Spleen (tissue), 7 donors: ENCODE measurements around the gene LSM14A.

Experiments
- CTCF ChIP-seq, 11 experiments: fragments of 200-600 bp in 7 of 11; fragments of 450-650 bp in 4 of 11; sonication (generic) in 4 of 11; IDR thresholded peaks in 8 of 11; conservative IDR thresholded peaks in 3 of 11; 1 replicate in 7 of 11; 2 replicates in 4 of 11; pipeline versions ENCODE4 v1.4.0 to v1.8.0; 2016 to 2021; ENCODE audit warnings: antibody characterized with exemption in 11 of 11, inconsistent platforms in 4 of 11, mild to moderate bottlenecking in 1 of 11
- POLR2A ChIP-seq, 3 donors: fragments of 450-650 bp; IDR thresholded peaks; one replicate each; pipeline ENCODE4 v1.5.1; 2017; ENCODE audit warnings: antibody characterized with exemption in 3 of 3, mild to moderate bottlenecking in 1 of 3
- donor health status: DM: no; HTN: no; CAD: no; lungs with moderate emphysema.
- donor health status: DM: no; HTN: no; CAD: no.
- donor health status: DM: no; HTN: no; CAD: no.

DNA sequence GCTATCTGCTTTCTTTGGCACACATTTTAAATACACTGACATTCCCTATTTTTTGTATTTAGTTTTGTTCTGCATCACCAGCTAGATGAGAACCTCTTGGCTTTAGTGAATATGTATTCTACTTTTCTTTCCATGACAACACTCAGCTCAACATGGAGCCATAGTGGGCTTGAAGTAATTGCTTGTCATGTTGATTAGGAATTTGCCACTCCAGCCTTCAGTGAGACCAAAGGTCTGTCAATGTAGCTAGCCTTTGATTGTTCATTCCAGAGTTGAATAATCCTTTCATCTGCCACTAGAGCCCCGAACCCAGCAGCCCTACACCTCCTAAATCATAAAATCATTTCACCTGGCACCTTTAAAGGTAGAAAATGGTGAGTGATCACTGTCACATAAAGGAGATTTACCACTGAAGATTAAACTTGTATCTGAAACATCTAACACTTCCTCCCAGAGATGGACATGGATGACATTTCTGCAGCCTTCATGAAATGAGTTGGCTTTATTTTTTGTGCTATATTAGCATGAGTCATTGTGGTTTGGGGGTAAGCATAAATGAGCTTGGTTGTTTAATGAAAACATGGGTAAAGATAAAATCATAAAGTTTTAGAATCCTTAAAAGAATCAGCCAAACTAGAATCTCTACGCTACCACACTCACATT is 52.8 kb downstream of the LSM14A start:
- TF ChIP-seq POLR2A (IDR thresholded peaks at IDR 0.05) (no peak), CTCF (IDR thresholded peaks at IDR 0.05 in 8 of 11, conservative IDR thresholded peaks at IDR 0.05 in 3 of 11) (no peak)
